ENCODE results near the gene IDH3G.

IDH3G gene

DNA sequence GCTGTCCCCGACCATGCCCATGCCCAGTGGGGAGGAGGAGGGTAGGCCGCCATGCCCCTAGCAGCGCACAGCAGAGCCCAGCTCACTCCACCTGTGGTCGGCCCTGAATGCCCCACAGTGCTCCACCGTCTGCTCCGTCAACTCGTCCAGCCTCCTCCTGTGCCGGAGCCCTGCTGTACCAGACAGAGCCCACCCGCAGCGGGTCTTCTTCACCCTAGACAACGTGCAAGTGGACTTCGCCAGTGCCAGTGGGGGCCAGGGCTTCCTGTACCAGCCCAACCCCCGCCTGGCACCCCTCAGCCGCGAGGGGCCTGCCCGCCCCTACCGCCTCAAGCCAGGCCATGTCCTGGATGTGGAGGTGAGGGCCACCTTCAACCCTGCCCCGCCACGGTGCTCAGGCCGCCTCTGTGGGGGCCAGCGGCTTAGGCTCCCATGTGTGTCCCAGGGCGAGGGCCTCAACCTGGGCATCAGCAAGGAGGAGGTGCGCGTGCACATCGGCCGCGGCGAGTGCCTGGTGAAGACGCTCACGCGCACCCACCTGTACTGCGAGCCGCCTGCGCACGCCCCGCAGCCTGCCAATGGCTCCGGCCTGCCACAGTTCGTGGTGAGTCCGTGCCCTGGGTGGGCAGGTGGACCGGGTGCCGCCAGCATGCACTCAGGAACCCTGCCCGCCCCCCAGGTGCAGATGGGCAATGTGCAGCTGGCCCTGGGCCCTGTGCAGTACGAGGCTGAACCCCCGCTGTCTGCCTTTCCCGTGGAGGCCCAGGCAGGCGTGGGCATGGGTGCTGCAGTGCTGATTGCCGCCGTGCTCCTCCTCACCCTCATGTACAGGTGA is 20.2 kb downstream of the IDH3G start:
- H3K9me3 ChIP-seq (ENCODE audit: control insufficient read depth, low read length) = no peaks in the 10 kb centered on the region
- WGBS, 2 experiments = 94 to 95% methylated on average over 48 of the region's 48 CpGs
- H3K4me3 ChIP-seq (ENCODE audit: insufficient read depth, low read depth, low read length) = no peak overlapping the region
- H3K27me3 ChIP-seq (ENCODE audit: control insufficient read depth, insufficient read depth, low read length, poor library complexity, severe bottlenecking) = no peaks in the 10 kb centered on the region
- no peaks in the 10 kb centered on the region for H3K36me3 ChIP-seq (ENCODE audit: control insufficient read depth, insufficient read depth, low read length)
- H3K4me1 ChIP-seq (ENCODE audit: control insufficient read depth, insufficient read depth, low read length) = no peaks in the 10 kb centered on the region
- no peak overlapping the region for H3K27ac ChIP-seq (ENCODE audit: insufficient read depth, low read depth, low read length, poor library complexity, severe bottlenecking)

DNA sequence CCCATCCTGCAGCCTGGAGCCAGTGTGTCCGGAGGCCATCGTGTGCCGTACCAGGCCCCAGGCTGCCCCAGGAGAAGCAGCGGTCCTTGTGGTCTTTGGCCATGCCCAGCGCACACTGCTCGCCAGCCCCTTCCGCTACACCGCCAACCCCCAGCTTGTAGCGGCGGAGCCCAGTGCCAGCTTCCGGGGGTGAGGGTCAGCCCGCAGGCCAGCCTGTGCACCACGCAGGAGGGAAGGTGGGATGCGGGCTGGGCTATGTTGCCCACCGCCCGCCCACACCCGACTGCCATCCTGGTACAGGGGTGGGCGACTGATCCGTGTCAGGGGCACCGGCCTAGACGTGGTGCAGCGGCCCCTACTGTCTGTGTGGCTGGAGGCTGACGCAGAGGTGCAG is 21.0 kb downstream of the IDH3G start:
- Histone ChIP-seq H3K36me3 (ENCODE audit: control insufficient read depth, insufficient read depth, low read length) (no peaks in the 10 kb centered on the region), H3K9me3 (ENCODE audit: control insufficient read depth, low read length) (no peaks in the 10 kb centered on the region), H3K27ac (ENCODE audit: insufficient read depth, low read depth, low read length, poor library complexity, severe bottlenecking) (no peak overlapping the region), H3K27me3 (ENCODE audit: control insufficient read depth, insufficient read depth, low read length, poor library complexity, severe bottlenecking) (no peaks in the 10 kb centered on the region), H3K4me3 (ENCODE audit: insufficient read depth, low read depth, low read length) (no peak overlapping the region), H3K4me1 (ENCODE audit: control insufficient read depth, insufficient read depth, low read length) (no peaks in the 10 kb centered on the region)
- whole genome bisulfite sequencing, 2 experiments = 96% methylated on average over 23 of the region's 23 CpGs

GRCh38 chrX:153772316-153773217 is 21.6 kb downstream of the IDH3G start:
- no peaks in the 10 kb centered on the region for H3K36me3 ChIP-seq (ENCODE audit: control insufficient read depth, insufficient read depth, low read length)
- H3K27me3 ChIP-seq (ENCODE audit: control insufficient read depth, insufficient read depth, low read length, poor library complexity, severe bottlenecking) = no peaks in the 10 kb centered on the region
- no peak overlapping the region for H3K27ac ChIP-seq (ENCODE audit: insufficient read depth, low read depth, low read length, poor library complexity, severe bottlenecking)
- H3K9me3 ChIP-seq (ENCODE audit: control insufficient read depth, low read length) = no peaks in the 10 kb centered on the region
- WGBS, 2 experiments = 88 to 90% methylated on average over 21 of the region's 21 CpGs
- H3K4me1 ChIP-seq (ENCODE audit: control insufficient read depth, insufficient read depth, low read length) = no peaks in the 10 kb centered on the region
- no peak overlapping the region for H3K4me3 ChIP-seq (ENCODE audit: insufficient read depth, low read depth, low read length)

GRCh38 chrX:153771415-153772315 is 22.5 kb downstream of the IDH3G start:
- H3K4me1 ChIP-seq (ENCODE audit: control insufficient read depth, insufficient read depth, low read length) = peaks cover under 1% of the 10 kb centered on the region
- no peaks in the 10 kb centered on the region for H3K27me3 ChIP-seq (ENCODE audit: control insufficient read depth, insufficient read depth, low read length, poor library complexity, severe bottlenecking)
- 91% methylated on average over 37 of the region's 37 CpGs for WGBS, 2 experiments
- H3K27ac ChIP-seq (ENCODE audit: insufficient read depth, low read depth, low read length, poor library complexity, severe bottlenecking) = no peak overlapping the region
- no peak overlapping the region for H3K4me3 ChIP-seq (ENCODE audit: insufficient read depth, low read depth, low read length)
- no peaks in the 10 kb centered on the region for H3K9me3 ChIP-seq (ENCODE audit: control insufficient read depth, low read length)
- H3K36me3 ChIP-seq (ENCODE audit: control insufficient read depth, insufficient read depth, low read length) = no peaks in the 10 kb centered on the region

DNA sequence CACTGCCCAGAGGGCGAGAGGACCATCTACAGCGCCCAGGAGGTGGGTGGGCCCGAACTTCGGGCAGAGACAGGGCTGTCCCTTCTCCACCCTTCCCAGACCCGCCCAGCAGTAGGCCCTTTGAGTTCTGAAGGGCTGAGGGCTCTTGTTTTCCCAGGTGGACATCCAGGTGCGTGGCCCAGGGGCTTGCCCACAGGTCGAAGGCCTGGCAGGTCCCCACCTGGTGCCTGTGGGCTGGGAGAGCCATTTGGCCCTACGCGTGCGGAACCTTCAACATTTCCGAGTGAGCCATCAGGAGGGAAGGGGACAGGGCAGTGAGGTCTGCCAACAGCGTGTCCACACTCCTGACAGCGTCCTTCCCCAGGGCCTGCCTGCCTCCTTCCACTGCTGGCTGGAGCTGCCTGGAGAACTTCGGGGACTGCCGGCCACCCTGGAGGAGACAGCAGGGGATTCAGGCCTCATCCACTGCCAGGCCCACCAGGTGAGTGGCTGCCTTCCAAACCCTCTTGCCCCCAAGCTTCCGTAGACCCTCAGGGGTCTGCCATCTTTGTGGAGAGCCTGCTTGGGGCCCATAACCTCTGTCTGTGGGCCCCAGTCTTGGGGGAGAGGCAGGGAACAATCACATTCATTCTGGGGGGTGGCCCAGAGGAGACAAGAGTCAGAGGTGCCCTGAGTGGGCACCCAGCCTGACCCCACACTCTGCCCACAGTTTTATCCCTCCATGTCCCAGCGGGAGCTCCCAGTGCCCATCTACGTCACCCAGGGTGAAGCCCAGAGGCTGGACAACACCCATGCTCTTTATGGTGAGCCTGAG is 23.4 kb downstream of the IDH3G start:
- H3K9me3 ChIP-seq (ENCODE audit: control insufficient read depth, low read length) = no peaks in the 10 kb centered on the region
- WGBS, 2 experiments = 94 to 95% methylated on average over 18 of the region's 18 CpGs

GRCh38 chrX:153769865-153770600 is 24.1 kb downstream of the IDH3G start:
- no peak overlapping the region for H3K4me3 ChIP-seq (ENCODE audit: insufficient read depth, low read depth, low read length)
- H3K27ac ChIP-seq (ENCODE audit: insufficient read depth, low read depth, low read length, poor library complexity, severe bottlenecking) = no peak overlapping the region
- no peaks in the 10 kb centered on the region for H3K36me3 ChIP-seq (ENCODE audit: control insufficient read depth, insufficient read depth, low read length)
- WGBS, 2 experiments = 89 to 91% methylated on average over 25 of the region's 25 CpGs
- H3K9me3 ChIP-seq (ENCODE audit: control insufficient read depth, low read length) = no peaks in the 10 kb centered on the region
- H3K4me1 ChIP-seq (ENCODE audit: control insufficient read depth, insufficient read depth, low read length) = peaks cover 11% of the 10 kb centered on the region
- no peaks in the 10 kb centered on the region for H3K27me3 ChIP-seq (ENCODE audit: control insufficient read depth, insufficient read depth, low read length, poor library complexity, severe bottlenecking)

More for the DNA sequence above, 23.4 kb downstream of the IDH3G start:
- Histone ChIP-seq H3K27me3 (ENCODE audit: control insufficient read depth, insufficient read depth, low read length, poor library complexity, severe bottlenecking) (no peaks in the 10 kb centered on the region), H3K36me3 (ENCODE audit: control insufficient read depth, insufficient read depth, low read length) (no peaks in the 10 kb centered on the region), H3K4me1 (ENCODE audit: control insufficient read depth, insufficient read depth, low read length) (peaks cover 4% of the 10 kb centered on the region), H3K4me3 (ENCODE audit: insufficient read depth, low read depth, low read length) (no peak overlapping the region), H3K27ac (ENCODE audit: insufficient read depth, low read depth, low read length, poor library complexity, severe bottlenecking) (no peak overlapping the region)

DNA sequence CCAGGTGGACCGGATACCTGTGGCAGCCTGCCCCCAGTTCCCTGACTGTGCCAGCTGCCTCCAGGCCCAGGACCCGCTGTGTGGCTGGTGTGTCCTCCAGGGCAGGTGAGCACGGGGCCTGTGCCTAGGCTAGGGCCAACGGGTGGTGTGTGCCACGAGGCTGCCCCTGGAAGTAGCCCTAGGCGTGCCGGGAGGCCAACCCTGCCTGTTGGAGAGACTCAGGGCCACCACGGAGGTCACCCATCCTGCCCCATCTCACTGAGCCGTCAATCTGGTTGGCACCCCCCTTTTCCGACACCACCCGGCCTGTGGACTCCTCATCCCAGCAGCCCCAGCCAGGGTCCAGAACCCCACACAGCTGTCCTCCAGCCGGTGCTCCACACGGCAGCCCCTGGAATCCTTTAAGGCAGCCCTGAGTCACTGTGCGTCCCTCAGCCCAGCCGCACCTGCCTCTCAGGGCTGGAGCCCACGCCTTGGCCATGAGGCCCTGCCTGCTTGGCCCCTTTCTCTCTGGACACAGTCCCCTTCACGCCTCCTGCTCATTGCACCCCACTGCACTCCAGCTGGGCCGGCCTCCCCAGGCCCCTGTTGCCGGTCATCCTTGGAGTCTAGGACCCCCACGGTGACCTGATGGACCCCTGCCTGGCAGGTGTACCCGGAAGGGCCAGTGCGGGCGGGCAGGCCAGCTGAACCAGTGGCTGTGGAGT is 24.9 kb downstream of the IDH3G start:
- H3K4me1 ChIP-seq (ENCODE audit: control insufficient read depth, insufficient read depth, low read length) = peaks cover 15% of the 10 kb centered on the region
- H3K27me3 ChIP-seq (ENCODE audit: control insufficient read depth, insufficient read depth, low read length, poor library complexity, severe bottlenecking) = no peaks in the 10 kb centered on the region
- H3K9me3 ChIP-seq (ENCODE audit: control insufficient read depth, low read length) = no peaks in the 10 kb centered on the region
- no peaks in the 10 kb centered on the region for H3K36me3 ChIP-seq (ENCODE audit: control insufficient read depth, insufficient read depth, low read length)
- no peak overlapping the region for H3K27ac ChIP-seq (ENCODE audit: insufficient read depth, low read depth, low read length, poor library complexity, severe bottlenecking)
- H3K4me3 ChIP-seq (ENCODE audit: insufficient read depth, low read depth, low read length) = no peak overlapping the region
- WGBS, 2 experiments = 93% methylated on average over 23 of the region's 23 CpGs

DNA sequence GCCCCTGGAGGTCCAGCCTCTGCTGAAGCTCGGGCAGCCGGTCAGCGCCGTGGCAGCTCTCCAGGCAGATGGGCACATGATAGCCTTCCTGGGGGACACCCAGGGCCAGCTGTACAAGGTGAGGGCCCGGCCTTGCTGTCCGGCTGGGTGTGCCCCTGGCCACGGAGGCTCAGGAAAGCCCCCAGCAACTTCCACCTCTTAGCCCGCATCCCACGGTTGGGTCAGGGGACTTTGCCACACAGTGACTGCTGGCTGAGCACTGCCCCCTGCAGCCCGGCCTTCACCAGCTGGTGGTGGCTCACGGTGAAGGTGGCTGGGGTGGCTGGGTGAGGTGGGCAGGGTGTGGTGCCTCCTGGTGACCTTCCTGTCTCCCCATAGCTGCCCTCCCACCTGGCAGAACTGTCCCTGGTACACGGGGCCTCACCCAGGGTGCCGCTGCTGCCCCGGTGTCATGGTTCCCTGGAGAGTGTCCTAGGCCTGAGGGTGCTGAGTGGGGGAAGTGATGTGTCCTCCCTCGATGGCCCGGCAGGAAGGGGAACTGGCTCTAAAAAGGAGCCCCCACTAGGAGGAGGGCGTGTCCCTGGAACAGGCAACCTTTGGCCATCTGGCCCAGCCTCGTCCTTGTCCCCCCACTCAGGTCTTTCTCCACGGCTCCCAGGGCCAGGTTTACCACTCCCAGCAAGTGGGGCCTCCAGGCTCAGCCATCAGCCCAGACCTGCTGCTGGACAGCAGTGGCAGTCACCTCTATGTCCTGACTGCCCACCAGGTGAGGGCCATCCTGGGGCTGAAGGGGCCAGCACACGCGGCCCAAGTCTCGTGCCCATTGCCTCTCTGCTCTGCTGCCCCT is 25.6 kb downstream of the IDH3G start:
- Histone ChIP-seq H3K27ac (ENCODE audit: insufficient read depth, low read depth, low read length, poor library complexity, severe bottlenecking) (no peak overlapping the region), H3K36me3 (ENCODE audit: control insufficient read depth, insufficient read depth, low read length) (no peaks in the 10 kb centered on the region), H3K4me3 (ENCODE audit: insufficient read depth, low read depth, low read length) (no peak overlapping the region), H3K9me3 (ENCODE audit: control insufficient read depth, low read length) (no peaks in the 10 kb centered on the region), H3K27me3 (ENCODE audit: control insufficient read depth, insufficient read depth, low read length, poor library complexity, severe bottlenecking) (no peaks in the 10 kb centered on the region), H3K4me1 (ENCODE audit: control insufficient read depth, insufficient read depth, low read length) (peaks cover 15% of the 10 kb centered on the region)
- 88 to 93% methylated on average over 22 of the region's 22 CpGs for WGBS, 2 experiments

Measured in ectodermal cell (in vitro differentiated cells).